Adrenal gland (tissue), 12 donors: ENCODE data around the gene RGS9. TPM values are rescaled to one million over a fixed set of nuclear protein-coding genes. Genes with fewer than 3 reads are reported as not detected.
A peak's percentile ranks its signal among the peaks of the same experiment; 100 is the strongest.

Experiments used
- DNase-seq, 7 donors: peaks; one replicate each; pipeline ENCODE4 v3.0.0-alpha.2; 2019 to 2020
- H3K27ac ChIP-seq, 5 donors: fragments of 200-600 bp; sonication (generic) in 4 of 5; 1 replicate in 3 of 5; 2 replicates in 2 of 5; pipeline versions ENCODE4 v1.5.1 to v1.8.0; 2016 to 2020; ENCODE audit warnings: mild to moderate bottlenecking in 1 of 5
- H3K27me3 ChIP-seq: fragments of 200-600 bp; 2 replicates; pipeline ENCODE4 v1.8.0; 2021
- H3K36me3 ChIP-seq, 2 donors: fragments of 200-600 bp; replicated peaks in 1 of 2; 1 replicate in 1 of 2; 2 replicates in 1 of 2; pipeline versions ENCODE4 v1.5.1 to v1.8.0; 2018 to 2022
- H3K4me1 ChIP-seq, 2 donors: fragments of 200-600 bp; replicated peaks in 1 of 2; 1 replicate in 1 of 2; 2 replicates in 1 of 2; pipeline versions ENCODE4 v1.5.1 to v1.8.0; 2018 to 2021
- H3K4me3 ChIP-seq, 4 donors: fragments of 200-600 bp; sonication (generic) in 3 of 4; one replicate each; pipeline ENCODE4 v1.5.1; 2016 to 2018
- H3K9me3 ChIP-seq, 3 donors: fragments of 200-600 bp; sonication (generic) in 1 of 3; replicated peaks in 1 of 3; 1 replicate in 2 of 3; 2 replicates in 1 of 3; pipeline versions ENCODE4 v1.5.1 to v1.8.0; 2016 to 2021
- POLR2A ChIP-seq, 2 donors: fragments of 450-650 bp; IDR thresholded peaks; one replicate each; pipeline ENCODE4 v1.6.1; 2017; ENCODE audit warnings: antibody characterized with exemption in 2 of 2, mild to moderate bottlenecking in 2 of 2, moderate library complexity in 1 of 2
- WGBS, 4 donors: extraction: QIAGEN DNeasy Blood & Tissue Kit in 2 of 4; methylation state at CpG; one replicate each; pipeline versions ENCODE4 v1.1.5 to v1.1.7; 2013 to 2017; 5-methylcytosine and 5-hydroxymethylcytosine counted together
- intact Hi-C, 2 donors: fragments of 100-400 bp; cut with DNase I; formaldehyde crosslinking; loops; one replicate each; pipeline versions ENCODE4 v1.14.1 to v1.15.0; 2022 to 2023
- polyA plus RNA-seq, 3 donors: library from polyadenylated mRNA; stranded (reverse); fragments of 200-250 nt in 2 of 3; fragments of 350-450 nt in 1 of 3; fragmentation: Illumina TruSeq in 1 of 3; extraction: RNeasy Lipid Tissue Mini Kit (QIAGEN cat#74804) in 1 of 3; gene quantifications; one replicate each; pipeline ENCODE4 v1.2.3, GENCODE V29; 2013 to 2014
- total RNA-seq, 9 donors: library from RNA; depleted of rRNA in 4 of 9; stranded (reverse); fragments of >200 nt in 4 of 9; fragments of 120-200 nt in 1 of 9; fragmentation: NEBNext Ultra II Directional in 1 of 9; extraction: Animal tissue kit (Norgen Biotek cat#: 25700) in 1 of 9; gene quantifications; one replicate each; pipeline versions ENCODE4 v1.1.0 to v1.2.4, GENCODE V29; 2013 to 2023
- TF ChIP-seq, protein P1 (sequence below), 6 experiments: fragments of 450-650 bp in 4 of 6; fragments of 200-600 bp in 2 of 6; sonication (generic) in 1 of 6; IDR thresholded peaks; 1 replicate in 5 of 6; 2 replicates in 1 of 6; pipeline versions ENCODE4 v1.5.1 to v1.8.0; 2016 to 2021; ENCODE audit warnings: antibody characterized with exemption in 6 of 6, mild to moderate bottlenecking in 2 of 6, moderate library complexity in 1 of 6
- donor health status: healthy with polysubstance abuse.
- donor health status: Bipolar disorder and iron deficiency.
- donor health status: DM: yes; HTN: yes; CAD: no.
- donor health status: DM: no; HTN: no; CAD: no.
- donor health status: DM: no; HTN: no; CAD: no.
- donor health status: DM: yes; HTN: yes; CAD: no.

RGS9 gene
- total and polyA plus RNA-seq, 12 donors, result 4.3 to 32.3 (median 14.4) TPM

GRCh38 chr17:65104973-65105372 is 32.2 kb upstream of the RGS9 start:
- 65 to 75% (median 71%) methylated on average over 6 of the region's 6 CpGs for WGBS, 4 donors
- TF ChIP-seq, protein P1, sequence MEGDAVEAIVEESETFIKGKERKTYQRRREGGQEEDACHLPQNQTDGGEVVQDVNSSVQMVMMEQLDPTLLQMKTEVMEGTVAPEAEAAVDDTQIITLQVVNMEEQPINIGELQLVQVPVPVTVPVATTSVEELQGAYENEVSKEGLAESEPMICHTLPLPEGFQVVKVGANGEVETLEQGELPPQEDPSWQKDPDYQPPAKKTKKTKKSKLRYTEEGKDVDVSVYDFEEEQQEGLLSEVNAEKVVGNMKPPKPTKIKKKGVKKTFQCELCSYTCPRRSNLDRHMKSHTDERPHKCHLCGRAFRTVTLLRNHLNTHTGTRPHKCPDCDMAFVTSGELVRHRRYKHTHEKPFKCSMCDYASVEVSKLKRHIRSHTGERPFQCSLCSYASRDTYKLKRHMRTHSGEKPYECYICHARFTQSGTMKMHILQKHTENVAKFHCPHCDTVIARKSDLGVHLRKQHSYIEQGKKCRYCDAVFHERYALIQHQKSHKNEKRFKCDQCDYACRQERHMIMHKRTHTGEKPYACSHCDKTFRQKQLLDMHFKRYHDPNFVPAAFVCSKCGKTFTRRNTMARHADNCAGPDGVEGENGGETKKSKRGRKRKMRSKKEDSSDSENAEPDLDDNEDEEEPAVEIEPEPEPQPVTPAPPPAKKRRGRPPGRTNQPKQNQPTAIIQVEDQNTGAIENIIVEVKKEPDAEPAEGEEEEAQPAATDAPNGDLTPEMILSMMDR (IDR thresholded peaks at IDR 0.05), result no peak
- TF ChIP-seq POLR2A (IDR thresholded peaks at IDR 0.05), result no peak
- intact Hi-C loops, result loop anchor here in 1 of 2 donors (5.0 kb wide), 1 partner anchor 48 kb away; the partner anchor contains the start of gene GNA13
- Histone ChIP-seq H3K4me1 (peaks cover 4 to 26% of the 10 kb centered on the region in 2 donors), H3K36me3 (no peaks in the 10 kb centered on the region), H3K4me3 (no peak overlapping the region), H3K9me3 (no peaks in the 10 kb centered on the region), H3K27ac (peak overlapping the region in 1 of 5 donors; percentile 89), H3K27me3 (no peaks in the 10 kb centered on the region)
- no peak for DNase-seq

DNA sequence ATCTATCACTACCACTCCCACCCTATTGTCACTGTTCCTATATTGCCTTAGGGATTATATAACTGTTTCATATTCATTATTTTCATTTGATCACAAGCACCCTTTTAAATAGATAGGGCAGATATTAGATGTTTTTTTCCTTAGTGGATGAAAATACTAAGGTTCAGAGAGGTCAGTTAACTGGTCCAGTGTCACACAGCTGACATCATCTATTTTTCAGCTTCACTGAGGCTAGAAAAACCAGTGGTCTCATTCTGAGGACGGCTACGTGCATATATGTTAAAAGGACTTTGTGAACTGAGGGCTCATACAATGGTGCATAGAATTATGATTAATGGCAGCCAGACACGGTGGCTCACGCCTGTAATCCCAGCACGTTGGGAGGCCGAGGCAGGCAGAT is 29.0 kb upstream of the RGS9 start:
- Histone ChIP-seq H3K36me3 (no peaks in the 10 kb centered on the region), H3K9me3 (no peaks in the 10 kb centered on the region), H3K27ac (no peak overlapping the region), H3K4me3 (no peak overlapping the region), H3K27me3 (no peaks in the 10 kb centered on the region), H3K4me1 (peaks cover 4 to 16% of the 10 kb centered on the region in 2 donors)
- TF ChIP-seq, protein P1 (IDR thresholded peaks at IDR 0.05), result no peak
- TF ChIP-seq POLR2A (IDR thresholded peaks at IDR 0.05), result no peak
- intact Hi-C loops, result no loop called here
- WGBS, 4 donors, result 89 to 92% (median 90%) methylated on average over 6 of the region's 6 CpGs
- no peak for DNase-seq

- DNase-seq, result no peak
- H3K4me3 ChIP-seq, result no peak overlapping the region
- H3K9me3 ChIP-seq, result no peaks in the 10 kb centered on the region
- no peaks in the 10 kb centered on the region for H3K36me3 ChIP-seq
- H3K4me1 ChIP-seq, result peaks cover 4 to 16% of the 10 kb centered on the region in 2 donors
- TF ChIP-seq, protein P1 (IDR thresholded peaks at IDR 0.05), result no peak
- TF ChIP-seq POLR2A (IDR thresholded peaks at IDR 0.05), result no peak
- intact Hi-C loops, result no loop called here
- no peak overlapping the region for H3K27ac ChIP-seq
- no peaks in the 10 kb centered on the region for H3K27me3 ChIP-seq
- WGBS, 4 donors, result 41 to 48% (median 46%) methylated on average over 6 of the region's 6 CpGs
These were observed 27.6 kb upstream of the RGS9 start for GRCh38 chr17:65109543-65109942.

DNA sequence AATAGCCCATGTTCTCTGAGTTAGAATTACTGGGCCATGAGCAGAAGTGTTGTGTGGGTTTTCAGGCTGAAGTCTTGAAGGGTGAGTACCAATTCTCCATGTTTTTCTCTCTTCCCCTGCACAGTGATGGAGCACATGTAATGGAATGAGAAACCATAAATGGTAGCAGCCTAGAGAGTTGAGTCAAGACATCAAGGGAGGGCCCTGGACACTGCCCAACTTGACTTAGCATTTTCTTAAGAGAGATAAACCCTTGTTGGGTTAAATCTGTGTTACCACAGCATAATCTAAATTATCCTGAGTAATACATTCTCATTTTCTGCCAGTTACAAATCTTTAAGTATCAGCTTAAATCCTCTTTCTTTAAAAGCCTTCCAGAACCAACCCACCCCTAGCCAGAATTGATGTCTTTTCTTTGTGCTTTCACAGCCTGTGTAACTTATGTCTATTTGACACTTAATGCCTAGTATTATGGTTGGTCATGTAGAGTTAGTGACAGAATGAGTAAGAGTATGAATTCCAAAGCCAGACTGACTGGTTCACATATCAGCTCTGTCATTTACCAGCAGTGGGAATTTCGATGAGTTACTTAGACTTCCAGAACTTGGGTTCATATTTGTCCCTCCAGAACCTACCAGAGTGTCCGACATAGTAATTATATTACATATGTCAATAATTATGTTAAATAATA is 27.0 kb upstream of the RGS9 start:
- TF ChIP-seq, protein P1 (IDR thresholded peaks at IDR 0.05), result no peak
- TF ChIP-seq POLR2A (IDR thresholded peaks at IDR 0.05), result no peak
- Histone ChIP-seq H3K9me3 (no peaks in the 10 kb centered on the region), H3K4me1 (peaks cover 4 to 16% of the 10 kb centered on the region in 2 donors), H3K4me3 (no peak overlapping the region), H3K27me3 (no peaks in the 10 kb centered on the region), H3K36me3 (no peaks in the 10 kb centered on the region), H3K27ac (no peak overlapping the region)
- 92 to 95% (median 94%) methylated on average over 2 of the region's 2 CpGs for WGBS, 4 donors
- DNase-seq, result no peak
- intact Hi-C loops, result no loop called here
